ENCODE measurements around the gene USH2A.

GRCh38 chr1:215631040-215631439 lies 792.2 kb downstream of the USH2A start:
- TF ChIP-seq, protein P1, sequence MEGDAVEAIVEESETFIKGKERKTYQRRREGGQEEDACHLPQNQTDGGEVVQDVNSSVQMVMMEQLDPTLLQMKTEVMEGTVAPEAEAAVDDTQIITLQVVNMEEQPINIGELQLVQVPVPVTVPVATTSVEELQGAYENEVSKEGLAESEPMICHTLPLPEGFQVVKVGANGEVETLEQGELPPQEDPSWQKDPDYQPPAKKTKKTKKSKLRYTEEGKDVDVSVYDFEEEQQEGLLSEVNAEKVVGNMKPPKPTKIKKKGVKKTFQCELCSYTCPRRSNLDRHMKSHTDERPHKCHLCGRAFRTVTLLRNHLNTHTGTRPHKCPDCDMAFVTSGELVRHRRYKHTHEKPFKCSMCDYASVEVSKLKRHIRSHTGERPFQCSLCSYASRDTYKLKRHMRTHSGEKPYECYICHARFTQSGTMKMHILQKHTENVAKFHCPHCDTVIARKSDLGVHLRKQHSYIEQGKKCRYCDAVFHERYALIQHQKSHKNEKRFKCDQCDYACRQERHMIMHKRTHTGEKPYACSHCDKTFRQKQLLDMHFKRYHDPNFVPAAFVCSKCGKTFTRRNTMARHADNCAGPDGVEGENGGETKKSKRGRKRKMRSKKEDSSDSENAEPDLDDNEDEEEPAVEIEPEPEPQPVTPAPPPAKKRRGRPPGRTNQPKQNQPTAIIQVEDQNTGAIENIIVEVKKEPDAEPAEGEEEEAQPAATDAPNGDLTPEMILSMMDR (IDR thresholded peaks at IDR 0.05) = no peak
- TF ChIP-seq POLR2A (IDR thresholded peaks at IDR 0.05) = no peak
